HG03039 (cell line): ENCODE results near the gene IPO8.
"Not testable (repeated sequence)": the region's sequence is repeated elsewhere in the genome, so short reads cannot be mapped to it uniquely, and the experiment has no call there.

Source experiments
- ATAC-seq: cut with Tn5 transposase; IDR thresholded peaks from one replicate; pipeline ENCODE4 v1.9.1; 2021; ENCODE audit warnings: mild to moderate bottlenecking, moderate library complexity; ENCODE audit not compliant: unreplicated experiment

Gene IPO8

DNA sequence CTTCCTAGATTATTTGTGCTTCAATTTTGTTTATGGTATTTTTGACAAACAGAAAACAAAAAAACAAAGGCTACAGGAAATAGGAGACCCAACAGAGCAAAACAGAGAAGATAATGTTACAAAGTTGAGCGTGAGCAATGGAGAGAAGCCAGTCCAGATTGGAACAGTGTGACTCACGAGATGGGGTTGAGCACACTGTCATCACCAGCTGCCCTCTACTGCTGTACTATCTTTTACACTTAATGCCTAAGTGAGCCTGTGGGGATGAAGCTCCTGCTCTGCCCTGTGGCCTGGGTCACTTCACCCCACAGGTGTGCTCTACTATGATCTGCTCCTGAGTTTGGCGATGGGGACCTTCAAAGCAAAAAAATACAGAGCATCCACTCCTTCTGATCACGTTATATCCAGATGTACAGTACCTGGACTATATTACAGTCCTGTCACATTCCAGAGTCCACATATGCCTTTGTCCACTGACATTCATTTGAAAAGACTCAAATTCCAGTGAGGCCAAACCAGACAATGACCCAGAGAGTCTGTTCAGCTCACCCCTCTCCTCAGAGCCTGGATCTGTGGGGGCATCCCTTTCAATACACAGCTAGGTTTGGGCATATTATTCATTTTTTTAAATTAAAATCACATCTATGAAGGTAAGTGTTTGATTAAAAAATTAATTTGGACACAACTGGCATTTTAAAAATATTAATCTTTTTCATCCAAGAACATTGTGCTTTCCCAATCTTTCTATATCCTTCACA is 4.4 kb downstream of the IPO8 start:
- ATAC-seq: no peak

DNA sequence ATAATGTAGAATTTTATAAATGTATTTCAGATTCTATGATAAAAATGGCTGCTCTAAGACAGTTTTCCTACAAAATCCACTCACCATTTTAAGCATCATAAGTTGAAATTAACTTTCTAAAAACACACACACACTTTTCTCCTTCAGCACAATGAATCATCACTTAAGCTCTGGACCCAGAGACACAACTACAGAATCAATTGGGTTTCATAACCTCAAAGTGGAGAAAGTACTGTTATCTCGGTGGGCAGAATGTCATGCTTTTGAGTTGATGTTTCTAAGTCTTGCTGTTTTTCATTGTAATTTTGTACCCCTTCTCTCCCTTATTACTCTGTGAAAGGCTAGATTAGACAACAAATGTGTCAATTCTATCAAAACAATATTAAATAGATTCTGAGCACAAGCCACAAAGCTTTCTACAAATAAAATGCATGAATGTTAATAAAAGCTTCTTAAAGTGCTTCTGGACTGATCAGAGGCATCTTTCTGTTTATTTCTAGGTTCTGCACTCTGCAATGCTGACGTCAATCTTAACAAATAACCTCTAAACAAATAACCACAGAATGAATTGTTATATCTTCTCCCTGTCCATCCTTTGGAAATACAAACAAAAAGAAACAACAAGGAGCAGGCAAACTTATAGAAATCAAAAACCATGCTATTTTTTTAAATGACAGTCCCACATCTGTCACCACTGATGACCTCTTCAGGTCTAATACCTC is 8.2 kb downstream of the IPO8 start:
- no peak for ATAC-seq

DNA sequence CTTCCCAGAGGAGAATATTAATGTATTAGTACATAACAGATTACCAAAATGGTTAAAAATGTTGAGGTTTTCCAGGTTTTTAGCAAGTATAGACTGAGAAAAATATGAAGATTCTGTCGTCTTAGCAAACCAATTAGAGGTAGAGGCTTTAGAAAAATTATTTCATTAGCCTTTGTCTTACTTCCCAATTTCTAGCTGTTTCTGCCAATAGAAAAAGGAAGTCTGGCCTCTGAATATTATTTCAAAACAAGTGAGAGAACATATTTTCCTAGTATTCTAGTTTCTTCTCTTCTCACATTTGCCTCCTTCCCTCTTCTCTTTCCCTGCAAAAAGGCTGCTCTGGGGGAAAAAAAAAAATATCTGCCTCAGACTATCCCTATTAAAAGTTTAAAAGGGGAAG is 16.4 kb downstream of the IPO8 start:
- ATAC-seq: no peak

DNA sequence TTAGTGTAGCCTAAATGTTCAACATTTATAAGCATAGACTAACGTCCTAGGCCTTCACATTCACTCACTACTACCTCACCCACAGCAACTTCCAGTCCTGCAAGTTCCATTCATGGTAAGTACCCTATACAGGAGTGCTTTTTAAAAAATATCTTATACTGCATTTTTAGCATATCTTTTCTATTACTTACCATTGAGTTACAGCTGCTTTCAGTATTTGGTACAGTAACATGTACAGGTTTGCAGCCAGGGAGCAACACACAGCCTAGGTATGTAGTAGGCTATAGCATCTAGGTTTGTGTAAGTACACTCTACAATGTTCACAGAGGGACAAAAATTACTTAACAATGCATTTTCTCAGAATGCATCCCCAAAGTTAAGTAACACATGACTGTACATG is 17.4 kb downstream of the IPO8 start:
- ATAC-seq: no peak

DNA sequence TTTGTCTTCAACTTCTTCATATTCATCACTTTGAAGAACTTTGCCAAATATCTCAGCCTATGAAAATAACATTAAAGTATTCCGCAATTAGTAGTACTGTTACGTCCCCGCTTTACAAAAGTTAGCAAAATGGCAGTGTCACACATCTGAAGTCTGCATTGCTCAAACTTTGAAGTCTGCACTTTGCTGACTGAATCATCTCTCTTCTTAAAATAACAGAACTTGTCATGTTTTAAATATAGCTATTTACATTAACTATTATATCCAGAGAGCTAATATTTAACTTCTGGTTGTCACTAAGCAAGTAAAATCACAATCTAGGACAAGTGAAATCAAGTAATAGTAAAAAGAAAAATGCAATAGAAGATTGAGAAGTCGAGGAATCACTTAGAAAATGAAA is 34.5 kb downstream of the IPO8 start:
- no peak for ATAC-seq

GRCh38 chr12:30652034-30652696 is 43.5 kb downstream of the IPO8 start:
- ATAC-seq: no peak

GRCh38 chr12:30646821-30647220 is 48.8 kb downstream of the IPO8 start:
- ATAC-seq: no peak

- no peak for ATAC-seq
Observed at GRCh38 chr12:30643366-30643765, 52.3 kb downstream of the IPO8 start.

GRCh38 chr12:30640392-30640791 is 55.3 kb downstream of the IPO8 start:
- ATAC-seq: no peak

DNA sequence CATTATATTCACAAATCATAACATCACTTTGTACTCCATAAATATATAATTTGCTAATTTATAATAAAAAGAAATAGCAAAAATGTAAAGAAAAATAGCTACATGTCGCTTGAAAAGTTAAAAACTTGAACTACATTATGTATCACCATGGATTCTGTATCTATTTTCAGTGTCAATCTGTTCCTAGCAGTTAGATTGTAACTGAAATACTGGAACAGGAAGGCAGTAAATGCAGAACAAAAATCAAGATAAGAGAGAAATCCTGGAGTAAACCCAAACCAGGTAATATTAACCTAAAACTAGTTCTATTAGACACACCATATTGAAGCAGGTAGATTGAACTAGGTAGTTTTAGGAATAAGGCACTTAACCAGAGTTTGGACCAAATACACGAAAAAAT is 60.3 kb downstream of the IPO8 start:
- ATAC-seq: no peak

- ATAC-seq: no peak
Observed at GRCh38 chr12:30631740-30632139, 63.9 kb downstream of the IPO8 start.

- ATAC-seq: no peak
Observed at GRCh38 chr12:30630979-30631285, 64.7 kb downstream of the IPO8 start.

GRCh38 chr12:30630076-30630978 is 65.3 kb downstream of the IPO8 start:
- ATAC-seq: no peak

GRCh38 chr12:30626847-30627246 is 68.8 kb downstream of the IPO8 start:
- no peak for ATAC-seq

DNA sequence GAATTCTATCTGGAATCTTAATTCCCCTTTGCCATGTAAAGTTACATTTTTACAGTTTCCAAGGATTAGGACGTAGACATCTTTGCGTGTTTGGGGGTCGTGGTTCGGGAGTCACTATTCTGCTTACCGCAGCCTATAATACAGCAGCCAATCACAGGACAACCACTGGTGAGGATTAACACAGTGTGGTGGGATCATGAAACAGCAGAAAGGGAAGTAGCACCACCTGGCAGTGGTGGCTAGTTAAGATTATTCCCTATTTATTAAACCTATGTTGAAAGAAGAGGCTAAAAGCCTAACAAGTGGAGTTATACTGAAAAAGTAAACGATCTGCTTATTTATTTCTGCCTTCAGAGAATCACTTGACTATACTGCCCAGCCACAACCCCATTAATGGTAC is 71.7 kb downstream of the IPO8 start:
- ATAC-seq: no peak

DNA sequence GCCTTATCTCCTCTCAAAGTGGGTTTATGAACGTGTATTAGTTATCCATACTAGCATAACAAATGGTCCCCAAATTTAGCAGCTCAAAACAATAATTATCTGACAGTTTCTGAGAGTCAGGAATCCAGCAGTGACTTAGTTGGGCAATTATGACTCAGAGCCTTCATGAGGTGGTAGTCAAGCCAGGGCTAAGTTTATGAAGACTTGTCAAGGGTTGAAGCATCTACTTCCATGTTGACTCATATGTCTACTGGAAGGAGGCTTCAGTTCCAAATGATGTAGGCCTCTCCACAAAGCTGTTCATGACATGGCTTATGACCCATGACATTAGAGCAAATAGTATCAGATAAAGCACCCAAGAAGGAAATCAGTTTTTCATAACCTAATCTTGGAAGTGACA is 73.2 kb downstream of the IPO8 start:
- peak; percentile 93 for ATAC-seq

DNA sequence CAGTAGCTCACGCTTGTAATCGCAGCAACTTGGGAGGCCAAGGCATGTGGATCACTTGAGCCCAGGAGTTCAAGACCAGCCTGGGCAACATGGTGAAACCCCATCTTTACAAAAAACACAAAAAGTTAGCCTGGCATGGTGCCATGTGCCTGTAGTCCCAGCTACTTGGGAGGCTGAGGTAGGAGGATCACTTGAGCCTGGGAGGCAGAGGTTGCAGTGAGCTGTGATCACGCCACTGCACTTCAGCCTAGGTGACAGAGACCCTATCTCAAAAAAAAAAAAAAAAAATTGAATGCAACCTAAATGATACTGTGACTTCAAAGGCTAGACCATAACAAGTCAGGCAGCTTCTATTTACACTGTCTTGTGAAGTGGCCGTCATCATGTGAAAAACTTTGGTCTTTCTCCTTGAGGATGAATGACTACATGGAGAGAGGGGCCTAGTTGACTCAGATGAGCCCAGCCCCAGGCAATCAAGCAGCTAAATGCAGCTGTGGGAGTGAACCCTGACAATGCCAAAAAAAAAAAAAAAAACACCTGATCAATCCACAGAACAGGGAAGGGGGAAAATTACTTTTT is 73.9 kb downstream of the IPO8 start:
- not testable (repeated sequence) for ATAC-seq

GRCh38 chr12:30617346-30618016 is 78.2 kb downstream of the IPO8 start:
- no peak for ATAC-seq

GRCh38 chr12:30614031-30614430 is 81.6 kb downstream of the IPO8 start:
- no peak for ATAC-seq

DNA sequence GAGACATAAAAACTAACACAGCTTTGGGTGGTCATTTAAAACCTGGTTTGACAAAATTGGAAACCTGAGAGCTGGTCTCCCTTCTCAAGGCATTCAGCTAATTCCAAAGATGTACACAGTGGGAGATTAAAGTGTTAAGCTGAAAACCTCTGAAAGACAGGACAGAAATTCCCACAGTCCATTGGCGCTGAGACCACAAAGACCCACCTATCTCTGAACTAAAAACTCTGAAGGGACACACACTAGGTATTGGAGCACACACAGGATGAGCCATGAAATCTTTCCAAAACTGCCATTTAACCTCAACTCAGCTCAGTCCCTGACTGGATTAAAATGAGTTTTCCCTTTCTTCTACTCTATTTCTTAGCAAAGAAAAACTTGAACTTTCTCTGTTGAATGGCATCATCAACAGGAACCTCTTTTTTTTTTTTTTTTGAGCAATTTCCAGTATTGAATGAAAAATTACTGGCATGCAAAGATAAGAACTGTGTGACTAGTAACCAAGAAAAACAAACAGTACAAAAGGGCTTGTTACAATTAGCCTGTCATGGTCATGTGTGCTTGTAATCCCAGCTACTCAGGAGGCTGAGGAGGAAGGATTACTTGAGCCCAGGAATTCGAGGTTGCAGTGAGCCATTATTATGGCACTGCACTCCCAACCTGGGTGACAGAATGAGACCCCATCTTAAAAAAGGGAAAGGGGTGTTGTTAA is 82.4 kb downstream of the IPO8 start:
- ATAC-seq: no peak
